Measurements from ENCODE around the gene SLC30A2.

SLC30A2 gene

DNA sequence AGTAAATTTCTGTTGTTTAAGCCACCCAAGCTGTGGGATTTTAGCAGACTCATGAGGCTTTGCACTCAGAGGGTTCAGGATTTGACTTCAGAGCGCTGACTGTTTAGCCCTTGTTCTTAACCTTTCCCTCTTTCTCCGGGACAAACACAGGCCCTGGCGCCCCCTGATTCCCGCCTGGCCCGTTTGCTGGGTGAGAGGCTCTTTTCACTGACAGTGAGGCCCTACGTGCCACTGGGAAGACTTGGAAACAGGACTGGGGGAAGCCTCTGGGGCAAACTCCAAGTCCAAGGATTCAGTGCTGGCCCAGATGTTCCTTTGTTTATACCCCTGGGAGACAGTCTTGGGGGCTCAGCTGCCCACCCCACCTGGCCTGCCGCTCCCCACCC lies 33.3 kb upstream of the SLC30A2 start:
- DNase-seq (ENCODE audit: low read depth in 2 of 2), result no peak
- H3K4me3 ChIP-seq (replicated peaks in 1 of 2; ENCODE audit: low read depth in 2 of 2, low read length in 2 of 2), result no peak overlapping the region
- TF ChIP-seq CTCF (IDR thresholded peaks at IDR 0.05; ENCODE audit: low read depth, low read length), result no peak

- no peak overlapping the region for H3K4me3 ChIP-seq (replicated peaks in 1 of 2; ENCODE audit: low read depth in 2 of 2, low read length in 2 of 2)
- DNase-seq (ENCODE audit: low read depth in 2 of 2), result no peak
- TF ChIP-seq CTCF (IDR thresholded peaks at IDR 0.05; ENCODE audit: low read depth, low read length), result no peak
Observed at GRCh38 chr1:26078286-26079177, 32.6 kb upstream of the SLC30A2 start.

DNA sequence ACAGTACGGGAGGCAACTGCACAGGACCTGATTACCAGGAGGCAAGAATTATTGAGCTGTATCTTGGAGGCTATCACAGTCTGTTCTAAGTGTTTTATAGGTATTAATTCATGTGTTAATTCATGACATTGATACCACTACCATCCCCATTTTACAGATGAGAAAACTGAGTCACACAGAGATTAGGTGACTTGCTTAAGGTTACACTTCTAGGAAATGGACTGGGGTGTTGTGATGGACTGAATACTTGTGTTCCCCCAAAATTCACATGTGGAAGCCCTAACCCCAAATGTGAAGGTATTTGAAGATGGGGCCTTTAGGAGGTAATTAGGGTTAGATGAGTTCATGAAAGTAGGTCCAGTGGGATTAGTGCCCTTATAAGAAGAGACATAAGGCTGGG lies 31.6 kb upstream of the SLC30A2 start:
- no peak overlapping the region for H3K4me3 ChIP-seq (replicated peaks in 1 of 2; ENCODE audit: low read depth in 2 of 2, low read length in 2 of 2)
- DNase-seq (ENCODE audit: low read depth in 2 of 2), result no peak
- TF ChIP-seq CTCF (IDR thresholded peaks at IDR 0.05; ENCODE audit: low read depth, low read length), result no peak

DNA sequence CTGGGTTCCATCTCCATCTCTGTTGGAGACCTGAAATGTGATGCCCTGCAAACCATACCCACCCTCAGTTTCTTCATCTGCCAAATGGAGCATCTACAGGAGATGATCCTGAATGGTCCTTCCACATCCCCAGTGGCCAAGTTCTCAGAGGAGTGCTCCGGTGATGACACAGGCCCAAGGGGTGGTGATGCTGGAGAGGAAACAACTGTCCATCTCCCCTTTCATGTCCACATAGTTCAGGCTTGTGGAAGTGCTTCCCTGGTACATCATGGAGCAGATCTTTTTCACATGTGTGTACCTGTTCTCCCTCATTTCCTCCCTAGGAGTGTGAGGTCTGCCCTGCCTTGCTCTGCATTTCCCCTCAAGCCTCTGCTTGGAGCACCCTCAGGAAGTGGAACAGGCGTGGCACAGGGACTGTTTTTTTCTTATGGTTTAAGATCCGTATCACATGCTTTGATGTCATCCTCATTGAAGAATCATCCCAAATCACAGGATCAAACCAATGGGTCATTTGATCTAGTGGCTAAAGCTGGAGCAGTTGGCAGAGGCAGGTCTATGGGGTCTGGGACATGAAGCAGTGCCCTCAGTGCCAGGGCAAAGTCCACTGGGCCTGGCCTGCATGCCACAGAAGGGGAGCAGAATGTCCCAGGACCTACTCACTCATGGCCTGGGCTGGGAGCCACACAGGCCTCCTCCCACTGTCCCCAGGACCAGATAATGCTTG lies 29.7 kb upstream of the SLC30A2 start:
- no peak for TF ChIP-seq CTCF (IDR thresholded peaks at IDR 0.05; ENCODE audit: low read depth, low read length)
- no peak for DNase-seq (ENCODE audit: low read depth in 2 of 2)
- no peak overlapping the region for H3K4me3 ChIP-seq (replicated peaks in 1 of 2; ENCODE audit: low read depth in 2 of 2, low read length in 2 of 2)

DNA sequence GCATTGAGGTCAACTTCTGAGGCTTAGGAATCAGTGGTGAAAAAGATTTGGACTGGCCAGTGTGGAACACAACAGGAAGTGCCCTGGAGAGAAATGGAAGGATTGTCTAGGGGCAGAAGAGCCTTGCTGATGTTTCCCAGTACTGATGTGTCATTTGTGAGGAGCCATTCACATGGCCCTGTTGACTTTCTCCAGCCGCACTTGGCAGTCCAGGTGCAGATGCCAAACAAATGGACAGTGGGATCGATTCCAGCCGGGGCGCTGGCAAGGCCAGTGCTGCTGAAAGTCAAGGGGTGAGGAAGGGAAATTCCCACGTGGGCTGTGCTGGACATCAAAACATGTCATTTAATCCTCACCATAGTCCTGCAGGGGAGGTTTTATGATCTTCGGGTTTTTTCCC lies 26.4 kb upstream of the SLC30A2 start:
- H3K4me3 ChIP-seq (replicated peaks in 1 of 2; ENCODE audit: low read depth in 2 of 2, low read length in 2 of 2), result no peak overlapping the region
- DNase-seq (ENCODE audit: low read depth in 2 of 2), result no peak
- TF ChIP-seq CTCF (IDR thresholded peaks at IDR 0.05; ENCODE audit: low read depth, low read length), result no peak

DNA sequence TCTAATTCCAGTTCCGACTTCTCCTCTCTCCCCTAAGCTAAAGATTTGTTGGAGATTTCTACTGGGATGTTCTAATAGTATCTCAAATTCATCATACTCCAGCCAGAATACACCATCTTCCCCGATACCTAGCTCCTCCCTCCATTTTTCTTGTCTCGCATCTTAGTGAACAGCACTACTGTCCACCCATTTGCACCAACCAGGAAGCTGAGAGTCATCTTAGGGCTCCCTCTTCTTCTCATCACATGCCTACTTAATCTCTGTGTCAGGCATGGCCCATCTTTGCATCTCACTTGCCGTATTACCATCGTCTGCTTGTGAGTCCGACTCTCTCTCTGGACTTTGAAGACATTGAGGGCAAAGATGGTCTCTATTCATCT lies 25.0 kb upstream of the SLC30A2 start:
- DNase-seq (ENCODE audit: low read depth in 2 of 2), result no peak
- TF ChIP-seq CTCF (IDR thresholded peaks at IDR 0.05; ENCODE audit: low read depth, low read length), result no peak
- H3K4me3 ChIP-seq (replicated peaks in 1 of 2; ENCODE audit: low read depth in 2 of 2, low read length in 2 of 2), result no peak overlapping the region
